ELR (cell line): ENCODE results near the gene MYOZ3.
A peak's percentile ranks its signal among the peaks of the same experiment; 100 is the strongest.

ENCODE experiments used
- DNase-seq: peaks from one replicate; pipeline ENCODE4 v3.0.0-alpha.2; 2015; ENCODE audit warnings: low read depth

MYOZ3 gene

GRCh38 chr5:150642991-150643710 is 17.9 kb upstream of the MYOZ3 start:
- DNase-seq: no peak

DNA sequence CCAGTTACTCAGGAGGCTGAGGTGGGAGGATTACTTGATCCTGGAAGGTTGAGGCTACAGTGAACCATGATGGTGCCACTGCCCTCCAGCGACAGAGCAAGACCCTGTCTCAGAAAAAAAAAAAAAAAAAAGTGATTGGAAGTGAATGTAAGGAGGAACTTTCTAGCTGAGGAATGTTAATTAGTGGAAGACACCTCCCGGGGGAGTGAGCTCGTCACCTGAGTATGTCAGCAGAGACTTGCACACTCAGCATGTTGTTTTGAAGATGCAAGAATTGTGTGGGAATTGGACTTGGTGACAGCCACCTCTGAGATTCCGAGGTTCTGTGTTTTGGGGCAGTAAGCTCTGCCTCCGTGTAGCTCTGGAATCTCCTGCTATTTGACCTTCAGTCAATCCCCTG is 17.0 kb upstream of the MYOZ3 start:
- no peak for DNase-seq

GRCh38 chr5:150644514-150644913 is 16.5 kb upstream of the MYOZ3 start:
- DNase-seq: no peak

DNA sequence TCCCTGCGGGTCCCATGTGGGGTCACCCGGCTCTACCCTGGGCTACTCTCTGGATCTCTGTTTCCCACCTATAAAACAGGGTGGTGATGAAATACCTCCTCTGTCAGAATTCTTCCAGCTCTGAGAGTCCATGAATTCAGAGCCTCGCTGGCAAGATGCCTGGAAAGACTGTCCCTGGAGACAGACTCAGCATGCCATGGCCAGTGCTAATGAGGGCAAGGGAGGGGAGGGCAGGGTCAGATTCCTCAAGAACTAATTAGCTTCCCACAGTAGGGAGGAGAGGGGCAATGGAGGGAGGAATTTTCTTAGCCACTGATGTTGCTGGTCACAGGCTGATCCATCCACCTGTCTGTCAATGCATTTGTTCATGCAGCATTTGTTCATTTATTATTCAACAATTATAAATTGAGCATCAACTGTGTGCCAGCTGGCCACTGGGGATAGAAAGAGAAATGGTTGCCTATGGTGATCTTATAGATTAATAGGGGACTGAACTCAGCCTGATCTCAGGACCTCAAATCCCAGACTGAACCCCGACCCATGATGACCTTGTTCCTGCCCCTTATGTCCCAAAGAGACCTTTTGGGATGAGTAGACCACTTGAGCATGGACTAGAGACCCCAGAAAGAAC is 15.9 kb upstream of the MYOZ3 start:
- DNase-seq: peak; percentile 77

DNA sequence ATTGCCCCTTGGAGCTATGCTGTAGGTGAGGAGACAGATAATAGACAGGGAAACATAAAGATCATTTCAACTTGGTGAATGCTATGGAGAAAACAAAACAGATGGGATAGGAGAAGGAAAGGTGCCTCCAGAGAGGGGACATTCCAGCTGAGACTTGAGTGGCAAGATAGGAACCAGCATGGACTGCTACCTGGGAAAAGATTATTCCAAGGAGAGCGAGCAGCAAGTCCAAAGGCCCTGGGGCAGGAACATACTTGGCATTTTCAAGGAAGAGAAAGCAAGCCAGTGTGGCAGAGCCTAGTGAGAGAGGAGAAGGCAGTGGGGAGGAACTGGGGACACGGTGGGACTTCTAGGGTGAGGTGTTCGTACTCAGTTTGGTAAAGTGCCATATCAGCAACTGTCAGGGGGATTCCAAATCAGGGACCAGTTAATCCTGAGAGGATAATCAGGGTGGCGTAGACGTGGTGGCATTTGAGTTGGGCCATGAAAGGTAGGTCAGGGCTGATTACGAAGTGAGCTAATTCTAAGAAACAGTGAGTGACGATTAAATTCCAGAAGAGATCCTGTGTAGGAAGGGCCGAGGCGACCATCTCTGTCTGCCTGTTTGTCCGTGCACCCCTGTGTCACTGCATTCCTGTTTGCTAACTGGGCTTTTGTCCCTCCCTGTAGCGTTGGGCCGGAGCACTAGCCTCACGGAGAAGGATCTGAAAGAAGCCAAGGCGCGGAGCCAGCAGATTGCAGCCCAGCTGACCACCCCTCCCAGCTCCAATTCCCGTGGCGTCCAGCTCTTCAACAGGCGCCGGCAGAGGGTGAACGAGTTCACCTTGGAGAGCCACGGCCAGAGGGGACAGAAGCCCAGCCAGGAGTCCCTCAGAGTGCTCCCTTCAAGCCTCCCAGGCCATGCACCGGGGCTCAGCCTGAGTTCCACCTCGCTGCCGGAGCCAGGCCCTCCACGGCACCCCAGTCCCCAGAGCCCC is 13.5 kb upstream of the MYOZ3 start:
- no peak for DNase-seq

- no peak for DNase-seq
Measured at GRCh38 chr5:150648294-150649107, 12.6 kb upstream of the MYOZ3 start.

DNA sequence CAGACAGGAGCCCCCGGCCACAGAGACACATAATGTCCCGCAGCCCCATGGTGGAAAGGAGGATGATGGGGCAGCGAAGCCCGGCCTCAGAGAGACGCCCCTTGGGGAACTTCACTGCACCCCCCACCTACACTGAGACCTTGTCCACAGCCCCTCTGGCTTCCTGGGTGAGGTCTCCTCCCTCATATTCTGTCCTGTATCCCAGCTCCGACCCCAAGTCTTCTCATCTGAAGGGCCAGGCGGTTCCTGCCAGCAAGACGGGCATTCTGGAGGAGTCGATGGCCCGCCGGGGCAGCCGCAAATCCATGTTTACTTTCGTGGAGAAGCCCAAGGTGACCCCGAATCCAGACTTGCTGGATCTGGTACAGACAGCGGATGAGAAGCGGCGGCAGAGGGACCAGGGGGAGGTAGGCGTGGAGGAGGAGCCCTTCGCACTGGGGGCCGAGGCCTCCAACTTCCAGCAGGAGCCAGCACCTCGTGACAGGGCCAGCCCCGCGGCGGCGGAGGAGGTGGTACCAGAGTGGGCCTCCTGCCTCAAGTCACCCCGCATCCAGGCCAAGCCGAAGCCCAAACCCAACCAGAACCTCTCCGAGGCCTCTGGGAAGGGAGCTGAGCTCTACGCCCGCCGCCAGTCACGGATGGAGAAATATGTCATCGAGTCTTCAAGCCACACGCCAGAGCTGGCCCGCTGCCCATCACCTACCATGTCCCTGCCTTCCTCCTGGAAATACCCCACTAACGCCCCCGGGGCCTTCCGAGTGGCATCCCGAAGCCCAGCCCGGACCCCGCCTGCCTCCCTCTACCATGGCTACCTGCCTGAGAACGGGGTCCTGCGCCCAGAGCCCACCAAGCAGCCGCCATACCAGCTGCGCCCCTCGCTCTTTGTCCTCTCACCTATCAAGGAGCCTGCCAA is 11.7 kb upstream of the MYOZ3 start:
- DNase-seq: no peak

- no peak for DNase-seq
Measured at GRCh38 chr5:150650021-150651006, 10.7 kb upstream of the MYOZ3 start.

GRCh38 chr5:150651382-150651781 is 9.7 kb upstream of the MYOZ3 start:
- DNase-seq: no peak

- DNase-seq: no peak
Measured at GRCh38 chr5:150651924-150652671, 9.0 kb upstream of the MYOZ3 start.

- DNase-seq: peak; percentile 55
Measured at GRCh38 chr5:150653145-150653761, 7.8 kb upstream of the MYOZ3 start.

DNA sequence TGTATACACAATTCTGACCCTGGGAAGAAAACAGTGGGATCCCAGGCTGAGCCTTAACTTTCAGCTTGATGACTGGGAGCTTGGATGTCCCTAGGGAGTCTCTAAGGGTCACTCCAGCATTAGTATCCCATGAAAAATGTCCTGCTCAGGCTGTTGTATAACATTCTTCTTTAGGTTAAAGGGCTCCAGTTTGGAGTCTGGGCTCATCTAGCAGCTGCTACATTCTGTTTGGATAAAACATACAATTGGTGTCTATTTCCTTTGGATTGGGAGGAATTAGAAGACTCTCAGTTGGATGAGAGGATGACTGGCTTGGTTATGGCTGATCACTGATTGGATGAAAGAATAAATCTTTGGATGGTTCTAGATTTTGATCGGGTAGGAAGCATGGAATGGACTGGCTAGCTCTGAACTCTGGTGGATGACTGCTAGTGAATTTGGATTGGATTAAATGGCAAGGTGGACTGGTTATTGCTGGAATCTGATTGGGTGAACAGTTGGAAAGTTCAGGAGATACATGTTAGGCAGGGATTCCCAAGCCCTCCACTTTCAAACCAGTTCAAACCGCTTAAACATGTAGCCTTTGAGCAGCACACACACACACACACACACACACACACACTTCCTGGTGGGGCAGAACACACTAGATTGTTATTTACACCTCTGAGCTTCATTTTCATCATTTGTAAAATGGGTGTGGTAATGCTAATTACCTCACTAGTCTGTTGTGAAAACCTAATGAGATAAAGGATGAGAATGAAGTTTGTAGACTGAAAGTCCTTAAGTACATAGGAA is 7.1 kb upstream of the MYOZ3 start:
- DNase-seq: no peak

DNA sequence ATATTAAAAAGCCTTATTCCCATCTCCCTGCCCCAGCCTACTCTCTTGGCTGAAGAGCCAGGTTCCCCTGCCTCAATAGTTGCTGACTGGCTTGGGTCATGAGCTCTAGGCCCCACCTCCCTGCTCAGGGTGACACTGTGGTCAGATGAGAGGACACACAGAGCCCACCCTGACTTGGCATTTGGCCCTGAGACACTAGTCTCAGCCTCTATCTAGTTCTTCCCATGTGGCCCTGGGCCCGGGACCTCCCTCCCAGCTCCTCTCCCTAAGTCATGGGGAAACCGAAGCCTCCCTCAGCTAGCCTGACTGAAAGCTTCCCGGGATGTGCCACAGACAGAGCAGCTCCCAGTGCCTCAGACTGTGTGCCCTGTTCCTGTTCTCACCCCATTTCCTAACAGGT is 5.8 kb upstream of the MYOZ3 start:
- DNase-seq: no peak

- peak; percentile 65 for DNase-seq
Measured at GRCh38 chr5:150656191-150657132, 4.6 kb upstream of the MYOZ3 start.

GRCh38 chr5:150658121-150658520 is 2.9 kb upstream of the MYOZ3 start:
- no peak for DNase-seq

- DNase-seq: no peak
Measured at GRCh38 chr5:150658699-150659265, 2.3 kb upstream of the MYOZ3 start.
